Ovary (tissue), 9 donors: Measurements from ENCODE around the gene UGT3A2. TPM values are rescaled to one million over a fixed set of nuclear protein-coding genes. Genes with fewer than 3 reads are reported as not detected.

Source experiments
- DNase-seq, 5 donors: peaks; one replicate each; pipeline ENCODE4 v3.0.0-alpha.2; 2019 to 2020
- H3K27ac ChIP-seq, 2 donors: fragments of 200-600 bp; one replicate each; pipeline versions ENCODE4 v1.5.1 to v1.8.0; 2019 to 2022
- H3K27me3 ChIP-seq: fragments of 200-600 bp; one replicate; pipeline ENCODE4 v1.8.0; 2022
- H3K36me3 ChIP-seq: fragments of 200-600 bp; sonication (generic); one replicate; pipeline ENCODE4 v1.5.1; 2019
- H3K4me1 ChIP-seq: one replicate; pipeline ENCODE4 v1.8.1; 2013; ENCODE audit warnings: mild to moderate bottlenecking, moderate library complexity; ENCODE audit not compliant: insufficient read depth
- H3K4me3 ChIP-seq: fragments of 200-600 bp; sonication (generic); one replicate; pipeline ENCODE4 v1.5.1; 2017
- H3K9me3 ChIP-seq, 2 donors: fragments of 200-600 bp in 1 of 2; sonication (generic) in 1 of 2; one replicate each; pipeline versions ENCODE4 v1.5.1 to v1.8.1; 2013 to 2019; ENCODE audit warnings: mild to moderate bottlenecking in 1 of 2, moderate library complexity in 1 of 2
- CTCF ChIP-seq, 3 donors: fragments of 450-650 bp in 2 of 3; fragments of 200-600 bp in 1 of 3; IDR thresholded peaks; one replicate each; pipeline versions ENCODE4 v1.5.1 to v1.8.0; 2016 to 2022; ENCODE audit warnings: antibody characterized with exemption in 3 of 3, mild to moderate bottlenecking in 1 of 3
- EP300 ChIP-seq: sonication (generic); formaldehyde crosslinking; IDR thresholded peaks from one replicate; pipeline ENCODE4 v1.6.1; 2017; ENCODE audit warnings: antibody characterized with exemption
- POLR2A ChIP-seq: fragments of 450-650 bp; IDR thresholded peaks from one replicate; pipeline ENCODE4 v1.6.1; 2017; ENCODE audit warnings: antibody characterized with exemption, mild to moderate bottlenecking, moderate library complexity
- WGBS, 3 donors: extraction: QIAGEN DNeasy Blood & Tissue Kit in 1 of 3; methylation state at CpG; one replicate each; pipeline versions ENCODE4 v1.1.5 to v1.1.7; 2013 to 2017; 5-methylcytosine and 5-hydroxymethylcytosine counted together
- intact Hi-C, 4 donors: fragments of 100-400 bp; cut with DNase I; formaldehyde crosslinking; loops; one replicate each; pipeline versions ENCODE4 v1.11.0 to v1.15.1; 2022 to 2023
- polyA plus RNA-seq, 2 donors: library from polyadenylated mRNA; stranded (reverse); fragments of 200-250 nt in 1 of 2; fragments of 350-450 nt in 1 of 2; fragmentation: Illumina TruSeq in 1 of 2; extraction: RNeasy Lipid Tissue Mini Kit (QIAGEN cat#74804) in 1 of 2; gene quantifications; one replicate each; pipeline ENCODE4 v1.2.3, GENCODE V29; 2013 to 2014
- total RNA-seq, 7 donors: library from RNA; depleted of rRNA in 2 of 7; stranded (reverse); fragments of >200 nt in 2 of 7; fragmentation: NEBNext Ultra II Directional in 3 of 7; extraction: Animal tissue kit (Norgen Biotek cat#: 25700) in 3 of 7; gene quantifications; one replicate each; pipeline versions ENCODE4 v1.1.0 to v1.2.4, GENCODE V29; 2016 to 2023
- donor health status: DM: no; HTN: no; CAD: no; lungs with moderate emphysema.
- donor health status: DM: no; HTN: no; CAD: no.
- donor health status: Bipolar disorder and iron deficiency.
- donor health status: DM: yes; HTN: yes; CAD: no.
- donor health status: DM: no; HTN: no; CAD: no.
- donor health status: DM: yes; HTN: yes; CAD: no.

UGT3A2 gene
- total and polyA plus RNA-seq, 9 donors, result 0.23 TPM; not detected in 8

- no peak for DNase-seq
- TF ChIP-seq CTCF (IDR thresholded peaks at IDR 0.05) (no peak), EP300 (no peak), POLR2A (no peak)
- Histone ChIP-seq H3K27ac (no peak overlapping the region), H3K27me3 (no peaks in the 10 kb centered on the region), H3K9me3 (no peaks in the 10 kb centered on the region), H3K4me3 (no peak overlapping the region), H3K4me1 (no peaks in the 10 kb centered on the region), H3K36me3 (no peaks in the 10 kb centered on the region)
- 25 to 31% (median 28%) methylated on average over 13 of the region's 13 CpGs for WGBS, 3 donors
- intact Hi-C loops, result no loop called here
These were observed 612 bp downstream of the UGT3A2 start for GRCh38 chr5:36066001-36066539.

- no peaks in the 10 kb centered on the region for H3K9me3 ChIP-seq
- no peak for TF ChIP-seq CTCF (IDR thresholded peaks at IDR 0.05)
- TF ChIP-seq EP300, result no peak
- TF ChIP-seq POLR2A, result no peak
- intact Hi-C loops, result no loop called here
- H3K4me1 ChIP-seq, result no peaks in the 10 kb centered on the region
- no peak overlapping the region for H3K4me3 ChIP-seq
- H3K36me3 ChIP-seq, result no peaks in the 10 kb centered on the region
- no peaks in the 10 kb centered on the region for H3K27me3 ChIP-seq
- DNase-seq, result no peak
- WGBS, 3 donors, result 69 to 77% (median 70%) methylated on average over 12 of the region's 12 CpGs
- no peak overlapping the region for H3K27ac ChIP-seq
These were observed 6.2 kb downstream of the UGT3A2 start for GRCh38 chr5:36060420-36060887.

- no peaks in the 10 kb centered on the region for H3K36me3 ChIP-seq
- H3K27me3 ChIP-seq, result no peaks in the 10 kb centered on the region
- no peak for DNase-seq
- no peak overlapping the region for H3K27ac ChIP-seq
- intact Hi-C loops, result no loop called here
- H3K4me3 ChIP-seq, result no peak overlapping the region
- H3K4me1 ChIP-seq, result no peaks in the 10 kb centered on the region
- no peak for TF ChIP-seq EP300
- WGBS, 3 donors, result 42 to 48% (median 45%) methylated on average over 5 of the region's 5 CpGs
- no peaks in the 10 kb centered on the region for H3K9me3 ChIP-seq
These were observed 6.9 kb downstream of the UGT3A2 start for GRCh38 chr5:36059571-36060419.

GRCh38 chr5:36058776-36059175, 7.9 kb downstream of the UGT3A2 start:
- TF ChIP-seq CTCF (IDR thresholded peaks at IDR 0.05) (no peak), EP300 (no peak), POLR2A (no peak)
- no peak overlapping the region for H3K4me3 ChIP-seq
- H3K4me1 ChIP-seq, result no peaks in the 10 kb centered on the region
- H3K36me3 ChIP-seq, result no peaks in the 10 kb centered on the region
- DNase-seq, result no peak
- H3K27me3 ChIP-seq, result no peaks in the 10 kb centered on the region
- no peak overlapping the region for H3K27ac ChIP-seq
- intact Hi-C loops, result no loop called here
- no peaks in the 10 kb centered on the region for H3K9me3 ChIP-seq
- 87 to 89% (median 89%) methylated on average over 2 of the region's 2 CpGs for WGBS, 3 donors

- TF ChIP-seq POLR2A (no peak), CTCF (IDR thresholded peaks at IDR 0.05) (no peak), EP300 (no peak)
- H3K4me1 ChIP-seq, result no peaks in the 10 kb centered on the region
- no peaks in the 10 kb centered on the region for H3K27me3 ChIP-seq
- no peak overlapping the region for H3K4me3 ChIP-seq
- H3K9me3 ChIP-seq, result no peaks in the 10 kb centered on the region
- no peak overlapping the region for H3K27ac ChIP-seq
- no peaks in the 10 kb centered on the region for H3K36me3 ChIP-seq
- intact Hi-C loops, result no loop called here
- DNase-seq, result no peak
- 25 to 65% (median 26%) methylated on average over 2 of the region's 2 CpGs for WGBS, 3 donors
These were observed 9.3 kb downstream of the UGT3A2 start for GRCh38 chr5:36057386-36057785.
